HepG2 (cell line): Measurements from ENCODE around the gene FAM83D.

Source experiments
- KLF16 ChIP-seq, 2 experiments: sonication (generic) in 1 of 2; formaldehyde crosslinking in 1 of 2; IDR thresholded peaks; 2 replicates each; pipeline versions ENCODE4 v1.6.1 to v1.8.0; 2016 to 2023; ENCODE audit warnings: missing genetic modification reagents in 2 of 2, missing compliant biosample characterization in 1 of 2
- RXRA ChIP-seq: sonication (generic); formaldehyde crosslinking; IDR thresholded peaks from 2 replicates; pipeline ENCODE4 v1.5.1; 2020; ENCODE audit warnings: missing genetic modification reagents
- TCF7L2 ChIP-seq: IDR thresholded peaks from 2 replicates; pipeline ENCODE4 v1.6.1; 2011; ENCODE audit warnings: mild to moderate bottlenecking, low read depth, low read length, moderate library complexity
- TF ChIP-seq, protein P1 (sequence below), 2 experiments: IDR thresholded peaks; 2 replicates each; pipeline ENCODE4 v1.6.1; 2011 to 2012; ENCODE audit warnings: low read length in 2 of 2, borderline replicate concordance in 1 of 2, low read depth in 1 of 2, mild to moderate bottlenecking in 1 of 2, moderate library complexity in 1 of 2

DNA sequence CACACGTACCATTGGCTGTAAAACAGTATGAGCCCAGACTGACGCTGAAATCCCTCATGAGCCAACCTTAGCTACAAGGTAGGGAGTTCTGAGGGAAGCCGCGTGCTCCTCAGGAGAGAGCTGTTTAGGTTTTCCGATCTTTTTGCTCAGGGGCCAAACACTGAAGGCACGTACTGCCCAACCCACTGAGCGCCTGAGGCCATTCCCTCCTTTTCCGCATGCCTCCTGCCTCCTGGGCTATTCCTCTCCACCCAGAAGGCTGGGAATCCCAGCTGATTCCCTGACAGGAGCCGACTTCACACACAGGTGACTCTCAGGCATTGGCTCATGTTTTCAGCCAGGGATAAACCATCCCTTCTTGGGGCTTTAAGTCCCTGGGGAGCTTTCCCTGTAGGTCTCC is 5.4 kb upstream of the FAM83D start:
- TF ChIP-seq TCF7L2 (no peak), RXRA (no peak), KLF16 (CRISPR knock-in tag; IDR thresholded peaks at IDR 0.05) (no peak)
- TF ChIP-seq, protein P1, sequence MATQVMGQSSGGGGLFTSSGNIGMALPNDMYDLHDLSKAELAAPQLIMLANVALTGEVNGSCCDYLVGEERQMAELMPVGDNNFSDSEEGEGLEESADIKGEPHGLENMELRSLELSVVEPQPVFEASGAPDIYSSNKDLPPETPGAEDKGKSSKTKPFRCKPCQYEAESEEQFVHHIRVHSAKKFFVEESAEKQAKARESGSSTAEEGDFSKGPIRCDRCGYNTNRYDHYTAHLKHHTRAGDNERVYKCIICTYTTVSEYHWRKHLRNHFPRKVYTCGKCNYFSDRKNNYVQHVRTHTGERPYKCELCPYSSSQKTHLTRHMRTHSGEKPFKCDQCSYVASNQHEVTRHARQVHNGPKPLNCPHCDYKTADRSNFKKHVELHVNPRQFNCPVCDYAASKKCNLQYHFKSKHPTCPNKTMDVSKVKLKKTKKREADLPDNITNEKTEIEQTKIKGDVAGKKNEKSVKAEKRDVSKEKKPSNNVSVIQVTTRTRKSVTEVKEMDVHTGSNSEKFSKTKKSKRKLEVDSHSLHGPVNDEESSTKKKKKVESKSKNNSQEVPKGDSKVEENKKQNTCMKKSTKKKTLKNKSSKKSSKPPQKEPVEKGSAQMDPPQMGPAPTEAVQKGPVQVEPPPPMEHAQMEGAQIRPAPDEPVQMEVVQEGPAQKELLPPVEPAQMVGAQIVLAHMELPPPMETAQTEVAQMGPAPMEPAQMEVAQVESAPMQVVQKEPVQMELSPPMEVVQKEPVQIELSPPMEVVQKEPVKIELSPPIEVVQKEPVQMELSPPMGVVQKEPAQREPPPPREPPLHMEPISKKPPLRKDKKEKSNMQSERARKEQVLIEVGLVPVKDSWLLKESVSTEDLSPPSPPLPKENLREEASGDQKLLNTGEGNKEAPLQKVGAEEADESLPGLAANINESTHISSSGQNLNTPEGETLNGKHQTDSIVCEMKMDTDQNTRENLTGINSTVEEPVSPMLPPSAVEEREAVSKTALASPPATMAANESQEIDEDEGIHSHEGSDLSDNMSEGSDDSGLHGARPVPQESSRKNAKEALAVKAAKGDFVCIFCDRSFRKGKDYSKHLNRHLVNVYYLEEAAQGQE (IDR thresholded peaks at IDR 0.05; ENCODE audit: borderline replicate concordance in 1 of 2, low read depth in 1 of 2, low read length in 2 of 2) = no peak
